RPMI7951 (cell line): ENCODE data around the gene SIM2. TPM values are rescaled to one million over a fixed set of nuclear protein-coding genes. Genes with fewer than 3 reads are reported as not detected.
"Not testable (repeated sequence)": the region's sequence is repeated elsewhere in the genome, so short reads cannot be mapped to it uniquely, and the experiment has no call there.

Experiments used
- DNase-seq: peaks from one replicate; pipeline ENCODE4 v3.0.0-alpha.2; 2012; ENCODE audit warnings: low read depth
- total RNA-seq: library from RNA; depleted of rRNA; stranded (reverse); fragments of >200 nt; shearing (Covaris generic); gene quantifications from 2 replicates; pipeline ENCODE4 v1.2.3, GENCODE V29; 2014; rRNA removed

SIM2 gene, protein sequence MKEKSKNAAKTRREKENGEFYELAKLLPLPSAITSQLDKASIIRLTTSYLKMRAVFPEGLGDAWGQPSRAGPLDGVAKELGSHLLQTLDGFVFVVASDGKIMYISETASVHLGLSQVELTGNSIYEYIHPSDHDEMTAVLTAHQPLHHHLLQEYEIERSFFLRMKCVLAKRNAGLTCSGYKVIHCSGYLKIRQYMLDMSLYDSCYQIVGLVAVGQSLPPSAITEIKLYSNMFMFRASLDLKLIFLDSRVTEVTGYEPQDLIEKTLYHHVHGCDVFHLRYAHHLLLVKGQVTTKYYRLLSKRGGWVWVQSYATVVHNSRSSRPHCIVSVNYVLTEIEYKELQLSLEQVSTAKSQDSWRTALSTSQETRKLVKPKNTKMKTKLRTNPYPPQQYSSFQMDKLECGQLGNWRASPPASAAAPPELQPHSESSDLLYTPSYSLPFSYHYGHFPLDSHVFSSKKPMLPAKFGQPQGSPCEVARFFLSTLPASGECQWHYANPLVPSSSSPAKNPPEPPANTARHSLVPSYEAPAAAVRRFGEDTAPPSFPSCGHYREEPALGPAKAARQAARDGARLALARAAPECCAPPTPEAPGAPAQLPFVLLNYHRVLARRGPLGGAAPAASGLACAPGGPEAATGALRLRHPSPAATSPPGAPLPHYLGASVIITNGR
- 1.2 and 1.5 TPM in 2 replicates for total RNA-seq

DNA sequence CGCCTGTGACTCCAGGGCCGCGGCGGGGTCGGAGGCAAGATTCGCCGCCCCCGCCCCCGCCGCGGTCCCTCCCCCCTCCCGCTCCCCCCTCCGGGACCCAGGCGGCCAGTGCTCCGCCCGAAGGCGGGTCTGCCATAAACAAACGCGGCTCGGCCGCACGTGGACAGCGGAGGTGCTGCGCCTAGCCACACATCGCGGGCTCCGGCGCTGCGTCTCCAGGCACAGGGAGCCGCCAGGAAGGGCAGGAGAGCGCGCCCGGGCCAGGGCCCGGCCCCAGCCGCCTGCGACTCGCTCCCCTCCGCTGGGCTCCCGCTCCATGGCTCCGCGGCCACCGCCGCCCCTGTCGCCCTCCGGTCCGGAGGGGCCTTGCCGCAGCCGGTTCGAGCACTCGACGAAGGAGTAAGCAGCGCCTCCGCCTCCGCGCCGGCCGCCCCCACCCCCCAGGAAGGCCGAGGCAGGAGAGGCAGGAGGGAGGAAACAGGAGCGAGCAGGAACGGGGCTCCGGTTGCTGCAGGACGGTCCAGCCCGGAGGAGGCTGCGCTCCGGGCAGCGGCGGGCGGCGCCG, at the start of gene SIM2:
TSS of gene SIM2 (plus strand) at position 135 of the 565 bp plus-strand sequence. CDS start 632 bp downstream, outside the sequence.
- peak; percentile 64 for DNase-seq

DNA sequence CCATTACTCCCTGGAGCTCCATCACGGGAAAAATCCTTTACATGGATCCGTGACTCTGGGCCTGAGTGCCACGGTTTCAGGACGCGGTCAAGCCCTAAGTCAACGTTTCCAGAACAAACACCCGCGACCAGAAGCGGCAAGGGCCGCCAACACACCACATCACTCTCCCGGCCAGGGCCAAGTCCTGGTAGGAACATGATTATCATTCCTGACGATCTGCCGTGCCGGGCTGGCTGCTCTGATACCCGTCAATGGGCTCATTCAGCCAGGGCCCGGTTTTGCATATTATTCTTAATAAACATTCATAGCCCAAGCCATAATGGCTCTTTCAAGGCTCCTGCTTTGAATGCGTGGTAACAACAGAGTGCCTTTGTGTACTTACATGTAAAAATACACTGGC, 44.6 kb upstream of the SIM2 start:
- DNase-seq = peak; percentile 48

DNA sequence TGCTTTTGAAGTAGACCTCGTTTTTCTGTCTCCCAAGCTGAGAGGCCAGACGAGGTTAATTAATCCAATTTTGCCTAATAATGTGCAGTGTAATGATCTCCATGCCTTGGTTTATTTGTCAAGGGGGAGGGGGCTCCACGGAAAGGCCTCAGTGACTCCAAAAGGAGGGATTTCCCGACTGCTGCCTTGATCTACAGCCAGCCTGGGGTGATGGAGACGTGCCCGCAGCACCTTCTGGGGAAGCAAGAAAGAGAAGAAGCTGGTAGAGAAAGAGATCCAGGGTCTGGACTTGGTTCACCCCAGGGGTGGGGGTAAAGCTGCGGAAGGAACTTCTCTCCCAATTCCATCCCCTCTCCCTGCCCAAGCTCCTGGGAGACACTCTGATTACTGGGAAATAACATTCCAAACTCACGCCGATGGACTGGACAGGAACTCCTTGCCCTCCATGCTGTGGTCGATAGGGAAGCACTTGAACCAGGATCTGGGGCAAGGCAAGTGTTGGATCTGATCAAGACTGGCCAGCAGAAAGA, 44.1 kb upstream of the SIM2 start:
- DNase-seq = no peak

GRCh38 chr21:36656138-36656537, 42.8 kb upstream of the SIM2 start:
- DNase-seq = no peak

DNA sequence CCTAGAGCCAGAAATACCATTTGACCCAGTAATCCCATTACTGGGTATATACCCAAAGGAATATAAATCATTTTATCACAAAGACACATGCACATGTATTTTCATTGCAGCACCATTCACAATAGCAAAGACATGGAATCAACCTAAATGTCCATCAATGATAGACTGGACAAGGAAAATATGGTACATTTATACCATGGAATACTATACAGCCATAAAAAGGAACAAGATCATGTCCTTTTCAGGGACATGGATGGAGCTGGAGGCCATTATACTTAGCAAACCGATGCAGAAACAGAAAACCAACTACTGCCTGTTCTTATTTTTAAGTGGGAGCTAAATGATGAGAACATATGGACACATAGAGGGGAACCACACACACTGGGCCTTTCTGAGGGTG, 41.6 kb upstream of the SIM2 start:
- DNase-seq = not testable (repeated sequence)

DNA sequence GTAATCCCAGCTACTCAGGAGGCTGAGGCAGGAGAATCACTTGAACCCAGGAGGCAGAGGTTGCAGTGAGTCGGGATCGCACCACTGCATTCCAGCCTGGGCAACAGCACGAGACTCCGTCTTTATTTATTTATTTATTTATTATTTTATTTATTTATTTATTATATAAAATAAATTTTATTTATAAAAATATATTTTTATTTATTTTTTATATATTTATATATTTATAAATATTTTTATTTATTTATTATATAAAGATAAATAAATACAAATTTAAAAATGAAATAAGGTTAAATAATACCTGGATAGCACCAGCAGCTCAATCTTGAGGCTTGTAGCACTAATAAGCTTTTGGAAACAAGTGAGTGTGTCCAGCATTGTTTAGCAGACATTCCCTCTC, 40.9 kb upstream of the SIM2 start:
- DNase-seq = no peak

DNA sequence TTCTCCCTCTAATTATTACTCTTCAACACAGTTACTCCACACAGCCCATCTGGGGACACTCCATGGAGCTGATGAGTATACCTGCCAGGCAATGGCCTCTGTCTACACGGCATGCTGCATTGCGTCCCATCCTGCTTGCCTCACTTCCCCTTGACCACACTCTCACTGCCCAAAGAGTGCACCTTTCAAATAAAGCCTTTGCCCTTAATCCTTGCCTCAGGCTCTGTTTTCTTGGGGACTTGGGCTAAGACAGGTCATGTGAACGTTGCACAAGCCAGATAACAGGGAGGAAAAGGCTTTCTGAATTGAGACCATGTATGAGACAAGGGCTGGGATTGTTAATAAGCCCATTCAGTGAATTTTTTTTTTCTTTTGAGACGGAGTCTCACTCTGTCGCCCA, 40.0 kb upstream of the SIM2 start:
- no peak for DNase-seq

GRCh38 chr21:36661511-36662309, 37.2 kb upstream of the SIM2 start:
- peak; percentile 30 for DNase-seq

DNA sequence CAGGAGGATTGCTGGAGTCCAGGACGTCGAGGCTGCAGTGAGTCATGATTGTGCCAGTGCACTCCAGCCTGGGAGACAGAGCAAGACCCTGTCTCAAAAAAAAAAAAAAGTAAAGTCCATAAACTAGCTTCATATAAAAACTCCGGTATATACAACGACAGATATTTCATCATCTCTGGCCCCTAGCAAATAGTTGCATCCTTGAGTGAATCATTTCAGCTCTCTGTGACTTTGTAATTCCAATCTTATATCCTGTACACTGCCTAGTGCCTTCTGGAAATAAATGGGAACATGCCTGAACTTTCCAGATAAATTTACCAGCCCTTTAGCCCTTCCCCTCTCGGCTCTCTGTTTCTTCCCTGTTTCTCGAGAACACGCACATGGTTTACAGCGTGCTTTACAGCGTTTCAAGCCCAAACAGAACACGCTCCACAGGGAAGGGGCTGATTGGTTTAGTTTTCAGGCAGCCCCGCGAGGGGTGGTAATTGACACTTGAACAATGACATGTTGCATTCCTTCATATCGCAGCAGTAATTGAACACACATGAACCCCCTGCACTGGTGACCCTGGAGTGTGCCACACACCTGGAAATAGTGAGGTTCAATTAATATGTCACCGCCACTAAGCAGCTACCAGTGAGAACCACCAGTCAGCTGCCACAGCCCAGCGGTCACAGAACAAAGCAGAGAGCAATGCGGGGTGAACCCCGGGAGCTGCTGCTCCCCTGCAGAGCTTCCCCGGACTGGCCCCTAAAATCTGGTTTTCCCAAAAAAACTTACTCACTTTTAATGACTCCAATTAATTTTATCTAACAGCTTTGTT, 35.7 kb upstream of the SIM2 start:
- no peak for DNase-seq

DNA sequence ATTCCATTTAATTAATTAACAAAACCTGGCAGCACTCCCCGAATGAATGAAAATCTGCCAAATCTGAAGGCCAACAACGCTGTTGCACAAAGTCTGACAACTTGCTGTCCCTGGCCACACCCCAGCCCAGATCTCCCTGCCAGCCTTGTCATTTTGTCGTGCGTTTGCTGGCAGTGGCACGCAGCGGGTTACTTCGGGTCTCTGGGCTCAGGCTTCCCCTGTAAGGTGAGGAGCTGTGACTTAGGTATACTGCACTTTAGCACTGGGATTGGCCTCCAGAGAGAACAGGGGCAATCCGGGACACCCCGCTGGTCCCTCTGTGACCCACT, 34.3 kb upstream of the SIM2 start:
- DNase-seq = no peak

- no peak for DNase-seq
Measured at GRCh38 chr21:36665806-36666205, 33.1 kb upstream of the SIM2 start.

DNA sequence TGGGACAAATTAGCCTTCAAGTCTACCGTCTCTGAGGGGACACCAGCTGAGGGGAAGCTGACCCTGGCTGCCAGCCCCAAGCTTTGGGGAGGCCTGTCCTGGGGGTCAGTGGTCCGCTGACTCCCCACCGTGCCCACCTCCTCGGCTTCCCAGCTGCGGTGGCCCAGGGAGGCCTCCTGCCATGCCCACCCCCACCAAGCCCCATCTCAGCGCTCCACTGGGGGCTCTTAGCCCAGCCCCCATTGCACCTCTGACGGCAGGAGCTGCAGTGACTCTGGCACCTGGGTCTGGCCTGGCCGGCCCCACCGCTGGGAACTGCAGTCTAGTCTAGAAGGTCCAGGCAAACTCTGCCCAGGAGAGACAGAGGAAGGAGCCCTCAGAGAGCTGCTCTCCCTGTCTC, 30.2 kb upstream of the SIM2 start:
- no peak for DNase-seq

DNA sequence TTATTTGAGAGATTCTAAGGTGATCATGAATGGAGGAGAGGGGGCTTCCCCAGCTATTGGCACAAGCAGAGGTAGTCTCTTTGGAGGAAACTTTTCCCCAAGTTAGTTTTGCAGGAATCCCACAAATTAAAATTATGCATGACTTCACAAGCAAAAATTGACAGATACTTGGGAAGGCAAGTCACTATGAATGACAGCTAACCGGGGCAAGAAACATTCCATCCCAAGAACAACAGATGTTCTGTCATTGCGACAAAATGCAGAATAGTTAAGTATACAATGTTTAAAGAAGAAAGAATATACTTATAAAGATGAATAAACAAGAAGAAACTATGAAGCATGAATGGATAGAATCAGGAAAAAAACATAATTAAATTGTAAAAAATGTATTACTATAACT, 27.1 kb upstream of the SIM2 start:
- no peak for DNase-seq

DNA sequence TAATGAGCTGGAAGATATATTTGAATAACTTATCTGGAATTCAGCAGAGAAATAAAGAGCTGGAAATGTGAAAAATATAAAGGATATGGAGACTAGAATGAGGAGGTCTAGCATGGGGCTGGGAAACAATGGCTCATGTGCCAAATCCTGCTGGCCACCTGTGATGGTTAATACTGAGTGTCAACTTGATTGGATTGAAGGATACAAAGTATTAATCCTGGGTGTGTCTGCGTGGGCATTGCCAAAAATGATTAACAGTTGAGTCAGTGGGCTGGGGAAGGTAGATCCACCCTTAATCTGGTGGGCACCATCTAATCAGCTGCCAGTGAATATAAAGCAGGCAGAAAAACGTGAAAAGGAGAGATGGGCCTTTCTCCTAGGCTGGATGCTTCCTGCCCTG, 26.6 kb upstream of the SIM2 start:
- DNase-seq = not testable (repeated sequence)

DNA sequence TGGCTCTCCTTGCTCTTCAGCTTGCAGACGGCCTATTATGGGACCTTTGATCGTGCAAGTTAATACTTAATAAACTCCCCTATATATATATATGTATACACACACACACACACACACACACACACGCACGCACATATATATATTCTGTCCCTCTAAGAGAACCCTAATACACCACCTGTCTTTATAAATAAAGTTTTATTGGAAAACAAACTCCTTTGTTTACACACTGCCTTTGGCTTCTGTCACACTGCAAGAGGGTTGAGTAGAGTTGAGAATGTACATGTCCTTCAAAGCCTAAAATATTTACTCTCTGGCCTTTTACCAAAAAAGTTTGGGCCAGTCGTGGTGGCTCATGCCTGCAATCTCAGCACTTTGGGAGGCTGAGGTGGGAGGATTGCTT, 26.2 kb upstream of the SIM2 start:
- no peak for DNase-seq

- no peak for DNase-seq
Measured at GRCh38 chr21:36676039-36676950, 22.6 kb upstream of the SIM2 start.

DNA sequence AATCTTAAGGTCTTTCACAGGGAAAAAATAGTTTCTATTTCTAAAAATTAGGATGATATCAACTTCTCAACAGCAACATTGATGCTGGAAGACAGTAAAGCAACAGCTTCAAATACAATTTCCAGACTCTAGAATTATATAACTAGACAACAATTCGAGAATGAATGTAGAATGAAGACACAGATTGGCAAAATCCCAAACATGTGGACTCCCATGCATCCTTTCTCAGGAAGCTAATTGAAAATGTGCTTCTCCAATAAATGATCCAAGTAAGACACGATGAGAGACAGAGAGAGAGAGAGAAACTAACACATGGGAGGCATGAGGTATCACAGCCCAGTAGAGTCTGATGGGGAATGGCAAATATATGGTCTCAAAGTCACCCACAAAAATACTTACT, 21.5 kb upstream of the SIM2 start:
- DNase-seq = no peak

GRCh38 chr21:36678538-36678937, 20.4 kb upstream of the SIM2 start:
- DNase-seq = no peak

DNA sequence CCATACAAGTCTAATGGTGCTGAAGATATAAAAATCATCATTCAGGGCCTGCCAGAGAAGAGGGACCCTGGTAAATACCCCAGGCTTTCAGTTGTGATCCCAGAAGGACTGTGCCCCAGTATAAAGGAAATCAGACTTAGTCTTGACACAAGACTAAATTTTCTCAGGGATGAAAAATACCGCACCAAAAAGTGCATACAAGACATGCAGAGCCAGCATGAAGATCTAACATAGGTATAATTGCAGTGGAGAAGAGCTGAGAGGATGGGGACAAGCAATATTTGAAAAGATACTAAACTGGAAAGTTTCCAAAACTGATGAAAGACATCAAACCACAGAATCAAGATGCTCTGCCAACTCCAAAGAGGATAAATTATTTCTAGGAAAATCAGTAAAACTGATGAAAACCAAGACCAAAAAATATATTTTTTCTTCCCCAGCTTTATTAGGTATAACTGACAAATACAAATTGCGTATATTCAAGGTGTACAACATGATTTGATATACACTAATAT, 17.7 kb upstream of the SIM2 start:
- no peak for DNase-seq
